Thymus (tissue), 11 donors: ENCODE measurements around the gene OSBPL6. TPM values are rescaled to one million over a fixed set of nuclear protein-coding genes. Genes with fewer than 3 reads are reported as not detected.
A peak's percentile ranks its signal among the peaks of the same experiment; 100 is the strongest.

Experiments
- DNase-seq, 9 donors: peaks; one replicate each; pipeline ENCODE4 v3.0.0-alpha.2; 2013; ENCODE audit warnings: low spot score in 9 of 9, low read depth in 6 of 9, missing footprints in 1 of 9
- H3K27ac ChIP-seq, 2 donors: one replicate each; pipeline ENCODE4 v1.5.1; 2013; ENCODE audit warnings: control low read depth in 1 of 2, low read depth in 1 of 2, low read length in 1 of 2, mild to moderate bottlenecking in 1 of 2, moderate library complexity in 1 of 2
- H3K27me3 ChIP-seq, 2 donors: one replicate each; pipeline ENCODE4 v1.5.1; 2013; ENCODE audit warnings: low read length in 1 of 2; ENCODE audit not compliant: control insufficient read depth in 2 of 2, insufficient read depth in 1 of 2
- H3K36me3 ChIP-seq, 2 donors: one replicate each; pipeline ENCODE4 v1.5.1; 2013; ENCODE audit warnings: low read length in 1 of 2, mild to moderate bottlenecking in 1 of 2, moderate library complexity in 1 of 2; ENCODE audit not compliant: control insufficient read depth in 2 of 2, insufficient read depth in 2 of 2
- H3K4me1 ChIP-seq, 2 donors: one replicate each; pipeline ENCODE4 v1.5.1; 2013; ENCODE audit warnings: low read length in 2 of 2; ENCODE audit not compliant: control insufficient read depth in 2 of 2, insufficient read depth in 2 of 2
- H3K4me3 ChIP-seq, 2 donors: one replicate each; pipeline ENCODE4 v1.5.1; 2013; ENCODE audit warnings: low read length in 2 of 2, control low read depth in 1 of 2, mild to moderate bottlenecking in 1 of 2
- H3K9me3 ChIP-seq, 2 donors: one replicate each; pipeline ENCODE4 v1.5.1; 2013; ENCODE audit warnings: low read length in 1 of 2, mild to moderate bottlenecking in 1 of 2; ENCODE audit not compliant: control insufficient read depth in 2 of 2, insufficient read depth in 1 of 2
- WGBS: extraction: QIAGEN DNeasy Blood & Tissue Kit; methylation state at CpG from one replicate; pipeline ENCODE4 v1.1.7; 2013; 5-methylcytosine and 5-hydroxymethylcytosine counted together
- polyA plus RNA-seq: library from polyadenylated mRNA; stranded (reverse); fragments of 200-250 nt; gene quantifications from one replicate; pipeline ENCODE4 v1.2.3, GENCODE V29; 2013
- total RNA-seq: library from RNA; stranded (reverse); fragments of 120-200 nt; gene quantifications from one replicate; pipeline ENCODE4 v1.2.4, GENCODE V29; 2013
- donor health status: healthy.

Gene OSBPL6
- total and polyA plus RNA-seq, 2 donors = 0.28 to 5.7 TPM

- Histone ChIP-seq H3K27me3 (no peaks in the 10 kb centered on the region), H3K9me3 (no peaks in the 10 kb centered on the region), H3K4me1 (peaks cover 11 to 18% of the 10 kb centered on the region in 2 donors), H3K36me3 (peaks cover 7 to 26% of the 10 kb centered on the region in 2 donors), H3K27ac (peak overlapping the region; percentile 97 to 99), H3K4me3 (peak overlapping the region; percentile 75 to 76)
- DNase-seq = peak in 3 of 9 donors; percentile 38 to 56 (median 41)
- 13% methylated on average over 18 of the region's 18 CpGs for WGBS
Measured at GRCh38 chr2:178449700-178450523, 255.6 kb downstream of the OSBPL6 start.

- no peaks in the 10 kb centered on the region for H3K9me3 ChIP-seq
- H3K27ac ChIP-seq = peak overlapping the region; percentile 97 to 99
- peak in 8 of 9 donors; percentile 44 to 92 (median 77) for DNase-seq
- peaks cover 6 to 20% of the 10 kb centered on the region in 2 donors for H3K36me3 ChIP-seq
- peak overlapping the region; percentile 75 to 76 for H3K4me3 ChIP-seq
- under 1% methylated on average over 25 of the region's 25 CpGs for WGBS
- H3K27me3 ChIP-seq = no peaks in the 10 kb centered on the region
- H3K4me1 ChIP-seq = peaks cover 11 to 18% of the 10 kb centered on the region in 2 donors
Measured at GRCh38 chr2:178450524-178450773, 256.1 kb downstream of the OSBPL6 start.

- Histone ChIP-seq H3K36me3 (peaks cover 2 to 16% of the 10 kb centered on the region in 2 donors), H3K27ac (peak within 1 kb of the TSS; percentile 97 to 99), H3K9me3 (no peaks in the 10 kb centered on the region), H3K4me3 (peak within 1 kb of the TSS; percentile 75 to 76), H3K27me3 (no peaks in the 10 kb centered on the region), H3K4me1 (peaks cover 11 to 18% of the 10 kb centered on the region in 2 donors)
- WGBS = under 1% methylated on average over 76 of the region's 76 CpGs
- DNase-seq = peak; percentile 83 to 97 (median 91)
Measured at GRCh38 chr2:178450774-178451525, 256.6 kb downstream of the OSBPL6 start, which contains the start of the genes PJVK and PRKRA. PJVK (plus strand) TSS chr2:178451378; CDS start chr2:178453410, 2,032 bp downstream. PRKRA (minus strand) TSS chr2:178451175; CDS start chr2:178451030, 145 bp downstream.

GRCh38 chr2:178452334-178452733 lies 258.0 kb downstream of the OSBPL6 start:
- WGBS = 99% methylated on average over 2 of the region's 2 CpGs
- Histone ChIP-seq H3K9me3 (no peaks in the 10 kb centered on the region), H3K4me3 (no peak overlapping the region), H3K27ac (no peak overlapping the region), H3K4me1 (peaks cover 11 to 18% of the 10 kb centered on the region in 2 donors), H3K27me3 (no peaks in the 10 kb centered on the region), H3K36me3 (peaks cover 0 to 11% of the 10 kb centered on the region in 2 donors)
- DNase-seq = no peak

Other genes with a start within 250 kb of the OSBPL6 start
- gene PDE11A, start 121.7 kb upstream of the OSBPL6 start, total RNA-seq = 0.14 TPM
- 0.43 TPM for gene PDE11A, start 121.7 kb upstream of the OSBPL6 start, polyA plus RNA-seq
- gene RBM45, start 82.1 kb upstream of the OSBPL6 start, total RNA-seq = 20.5 TPM
- 23.0 TPM for gene RBM45, start 82.1 kb upstream of the OSBPL6 start, polyA plus RNA-seq